Measurements from ENCODE around the gene WHAMM. TPM values are rescaled to one million over a fixed set of nuclear protein-coding genes. Genes with fewer than 3 reads are reported as not detected.
"Not testable (repeated sequence)": the region's sequence is repeated elsewhere in the genome, so short reads cannot be mapped to it uniquely, and the experiment has no call there.

WHAMM gene, protein sequence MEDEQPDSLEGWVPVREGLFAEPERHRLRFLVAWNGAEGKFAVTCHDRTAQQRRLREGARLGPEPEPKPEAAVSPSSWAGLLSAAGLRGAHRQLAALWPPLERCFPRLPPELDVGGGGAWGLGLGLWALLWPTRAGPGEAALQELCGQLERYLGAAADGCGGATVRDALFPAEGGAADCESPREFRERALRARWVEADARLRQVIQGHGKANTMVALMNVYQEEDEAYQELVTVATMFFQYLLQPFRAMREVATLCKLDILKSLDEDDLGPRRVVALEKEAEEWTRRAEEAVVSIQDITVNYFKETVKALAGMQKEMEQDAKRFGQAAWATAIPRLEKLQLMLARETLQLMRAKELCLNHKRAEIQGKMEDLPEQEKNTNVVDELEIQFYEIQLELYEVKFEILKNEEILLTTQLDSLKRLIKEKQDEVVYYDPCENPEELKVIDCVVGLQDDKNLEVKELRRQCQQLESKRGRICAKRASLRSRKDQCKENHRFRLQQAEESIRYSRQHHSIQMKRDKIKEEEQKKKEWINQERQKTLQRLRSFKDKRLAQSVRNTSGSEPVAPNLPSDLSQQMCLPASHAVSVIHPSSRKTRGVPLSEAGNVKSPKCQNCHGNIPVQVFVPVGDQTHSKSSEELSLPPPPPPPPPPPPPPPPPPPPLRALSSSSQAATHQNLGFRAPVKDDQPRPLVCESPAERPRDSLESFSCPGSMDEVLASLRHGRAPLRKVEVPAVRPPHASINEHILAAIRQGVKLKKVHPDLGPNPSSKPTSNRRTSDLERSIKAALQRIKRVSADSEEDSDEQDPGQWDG
- total RNA-seq (10 to 100 TPM in 1 of 2 donors, 1 to 10 TPM in 1; 9.8 to 11.0 TPM), polyA plus RNA-seq (ENCODE audit: insufficient read depth, low read depth, low replicate concordance) (5.3 TPM)
- long read RNA-seq, donor 1 = 0 reads
- long read RNA-seq, donor 2, full-length matches to known transcripts = 1 of 1 reads
- long read RNA-seq, donor 2, partial matches to known transcripts = 0 of 1 reads
- long read RNA-seq, donor 2, other reads (novel, unspliced or antisense) = 0 of 1 reads

DNA sequence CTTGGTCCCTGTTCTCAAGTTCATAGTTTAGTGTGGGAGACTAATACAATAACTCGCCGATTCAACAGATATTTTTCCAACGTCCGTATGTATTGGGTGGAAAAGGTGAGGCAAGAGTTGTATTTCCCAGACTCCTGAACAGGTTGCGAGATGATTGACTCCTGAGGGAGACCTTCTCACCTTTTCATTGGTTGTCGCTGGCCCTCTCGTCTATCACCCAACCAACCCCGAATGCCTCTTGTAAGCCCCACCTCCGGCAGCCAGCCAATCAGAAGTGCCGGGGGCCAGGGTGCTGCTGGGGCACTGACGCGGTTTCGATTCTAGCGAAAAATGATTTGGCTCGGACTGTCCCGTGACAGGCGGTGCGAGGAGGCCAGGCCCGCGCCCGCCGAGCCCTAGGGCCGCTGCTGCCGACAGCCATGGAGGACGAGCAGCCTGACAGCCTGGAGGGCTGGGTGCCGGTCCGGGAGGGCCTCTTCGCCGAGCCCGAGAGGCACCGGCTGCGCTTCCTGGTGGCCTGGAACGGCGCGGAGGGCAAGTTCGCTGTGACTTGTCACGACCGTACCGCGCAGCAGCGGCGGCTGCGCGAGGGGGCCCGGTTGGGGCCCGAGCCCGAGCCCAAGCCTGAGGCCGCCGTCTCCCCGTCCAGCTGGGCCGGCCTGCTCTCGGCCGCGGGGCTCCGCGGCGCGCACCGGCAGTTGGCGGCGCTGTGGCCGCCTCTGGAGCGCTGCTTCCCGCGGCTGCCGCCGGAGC is at the start of gene WHAMM:
Gene WHAMM, plus strand, starts transcription at position 321 of the 753 bp plus-strand sequence. Its CDS starts 99 bp downstream, at position 420.
- Histone ChIP-seq H3K27ac (peak within 1 kb of the TSS; percentile 97 to 100), H3K9me3 (no peaks in the 10 kb centered on the region), H3K4me1 (no peaks in the 10 kb centered on the region), H3K27me3 (no peaks in the 10 kb centered on the region), H3K4me3 (peak within 1 kb of the TSS; percentile 83 to 97), H3K36me3 (ENCODE audit: low read depth, missing control alignments) (no peaks in the 10 kb centered on the region)
- 0 to 3% methylated on average over 10 to 35 of the region's 67 CpGs for WGBS, 2 donors
- DNase-seq = peak; percentile 99
- peak; percentile 95 for TF ChIP-seq POLR2A (IDR thresholded peaks at IDR 0.05)
- TF ChIP-seq, protein P1, sequence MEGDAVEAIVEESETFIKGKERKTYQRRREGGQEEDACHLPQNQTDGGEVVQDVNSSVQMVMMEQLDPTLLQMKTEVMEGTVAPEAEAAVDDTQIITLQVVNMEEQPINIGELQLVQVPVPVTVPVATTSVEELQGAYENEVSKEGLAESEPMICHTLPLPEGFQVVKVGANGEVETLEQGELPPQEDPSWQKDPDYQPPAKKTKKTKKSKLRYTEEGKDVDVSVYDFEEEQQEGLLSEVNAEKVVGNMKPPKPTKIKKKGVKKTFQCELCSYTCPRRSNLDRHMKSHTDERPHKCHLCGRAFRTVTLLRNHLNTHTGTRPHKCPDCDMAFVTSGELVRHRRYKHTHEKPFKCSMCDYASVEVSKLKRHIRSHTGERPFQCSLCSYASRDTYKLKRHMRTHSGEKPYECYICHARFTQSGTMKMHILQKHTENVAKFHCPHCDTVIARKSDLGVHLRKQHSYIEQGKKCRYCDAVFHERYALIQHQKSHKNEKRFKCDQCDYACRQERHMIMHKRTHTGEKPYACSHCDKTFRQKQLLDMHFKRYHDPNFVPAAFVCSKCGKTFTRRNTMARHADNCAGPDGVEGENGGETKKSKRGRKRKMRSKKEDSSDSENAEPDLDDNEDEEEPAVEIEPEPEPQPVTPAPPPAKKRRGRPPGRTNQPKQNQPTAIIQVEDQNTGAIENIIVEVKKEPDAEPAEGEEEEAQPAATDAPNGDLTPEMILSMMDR (IDR thresholded peaks at IDR 0.05) = no peak
- intact Hi-C loops (cut with DNase I; ENCODE audit: low total_unique reads) = no loop called here

DNA sequence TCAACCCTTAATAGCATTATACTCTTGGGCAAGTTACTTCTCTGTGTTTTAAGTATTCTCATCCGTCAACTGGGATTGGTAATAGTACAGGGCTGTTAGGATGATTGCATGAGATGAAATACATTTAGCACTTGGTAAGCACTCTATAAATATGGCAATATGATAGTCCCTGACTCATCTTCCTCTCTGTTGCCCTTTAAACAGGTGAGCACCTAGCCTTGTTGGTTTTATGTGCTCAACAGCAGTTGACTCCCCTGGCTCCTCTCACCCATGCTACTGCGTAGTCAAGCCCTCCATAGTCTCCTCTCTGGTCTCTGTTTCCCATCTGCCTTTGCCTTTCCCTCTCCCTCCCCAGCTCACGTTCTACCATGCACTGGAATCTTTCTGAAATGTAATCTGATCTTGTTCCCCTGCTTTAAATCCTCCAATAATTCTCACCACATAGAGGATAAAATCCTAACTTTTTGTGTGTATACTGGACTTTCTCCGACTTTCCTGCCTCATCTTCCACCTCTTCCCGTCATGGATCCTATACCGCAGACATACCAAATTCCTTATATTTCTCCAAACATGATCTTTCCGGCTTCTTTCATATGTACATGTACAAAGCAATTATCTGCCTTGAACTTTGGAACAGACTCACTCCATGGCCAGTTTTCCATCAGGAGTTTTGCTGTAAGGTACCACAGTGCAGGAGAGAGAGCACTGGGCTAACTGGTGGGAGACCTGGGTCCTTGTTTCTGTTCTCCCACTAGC is 45.9 kb upstream of the WHAMM start:
- intact Hi-C loops (cut with DNase I; ENCODE audit: low total_unique reads) = no loop called here
- Histone ChIP-seq H3K9me3 (no peaks in the 10 kb centered on the region), H3K36me3 (ENCODE audit: low read depth, missing control alignments) (no peaks in the 10 kb centered on the region), H3K4me3 (no peak overlapping the region), H3K4me1 (no peaks in the 10 kb centered on the region), H3K27me3 (no peaks in the 10 kb centered on the region), H3K27ac (no peak overlapping the region)
- no peak for DNase-seq
- WGBS, 2 donors = 91 to 95% methylated on average over 7 of the region's 7 CpGs
- TF ChIP-seq POLR2A (IDR thresholded peaks at IDR 0.05) = no peak
- TF ChIP-seq, protein P1 (IDR thresholded peaks at IDR 0.05) = no peak

- Histone ChIP-seq H3K4me1 (no peaks in the 10 kb centered on the region), H3K27me3 (no peaks in the 10 kb centered on the region), H3K9me3 (no peaks in the 10 kb centered on the region), H3K36me3 (ENCODE audit: low read depth, missing control alignments) (no peaks in the 10 kb centered on the region), H3K27ac (no peak overlapping the region), H3K4me3 (no peak overlapping the region)
- WGBS, 2 donors = 86 to 97% methylated on average over 4 of the region's 4 CpGs
- TF ChIP-seq, protein P1 (IDR thresholded peaks at IDR 0.05) = no peak
- no peak for TF ChIP-seq POLR2A (IDR thresholded peaks at IDR 0.05)
- intact Hi-C loops (cut with DNase I; ENCODE audit: low total_unique reads) = no loop called here
- no peak for DNase-seq
Observed at GRCh38 chr15:82764117-82764490, 45.3 kb upstream of the WHAMM start.

DNA sequence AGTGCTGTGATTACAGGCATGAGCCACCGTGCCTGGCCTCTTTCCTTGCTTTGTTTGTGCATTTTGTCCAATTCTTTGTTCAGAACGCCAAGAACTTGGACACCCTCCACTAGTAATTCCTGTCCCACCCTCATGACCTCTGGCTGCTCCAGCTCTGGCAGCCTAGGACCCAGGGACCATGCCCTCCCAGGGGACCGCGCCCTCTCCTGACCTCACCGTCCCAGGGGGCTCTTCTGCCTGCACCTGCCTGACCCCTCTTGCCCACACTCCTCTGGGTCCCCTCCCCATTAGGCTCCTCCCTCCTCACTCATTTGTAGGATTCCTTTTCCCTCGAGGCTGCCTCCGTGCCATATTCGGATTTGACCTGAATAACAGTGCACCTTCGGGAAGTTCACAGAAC is 44.7 kb upstream of the WHAMM start:
- H3K27me3 ChIP-seq = no peaks in the 10 kb centered on the region
- WGBS, 2 donors = 72 to 83% methylated on average over 9 of the region's 9 CpGs
- no peaks in the 10 kb centered on the region for H3K36me3 ChIP-seq (ENCODE audit: low read depth, missing control alignments)
- no peak overlapping the region for H3K27ac ChIP-seq
- TF ChIP-seq, protein P1 (IDR thresholded peaks at IDR 0.05) = no peak
- TF ChIP-seq POLR2A (IDR thresholded peaks at IDR 0.05) = no peak
- no peak for DNase-seq
- H3K9me3 ChIP-seq = no peaks in the 10 kb centered on the region
- intact Hi-C loops (cut with DNase I; ENCODE audit: low total_unique reads) = no loop called here
- H3K4me1 ChIP-seq = no peaks in the 10 kb centered on the region
- H3K4me3 ChIP-seq = no peak overlapping the region

DNA sequence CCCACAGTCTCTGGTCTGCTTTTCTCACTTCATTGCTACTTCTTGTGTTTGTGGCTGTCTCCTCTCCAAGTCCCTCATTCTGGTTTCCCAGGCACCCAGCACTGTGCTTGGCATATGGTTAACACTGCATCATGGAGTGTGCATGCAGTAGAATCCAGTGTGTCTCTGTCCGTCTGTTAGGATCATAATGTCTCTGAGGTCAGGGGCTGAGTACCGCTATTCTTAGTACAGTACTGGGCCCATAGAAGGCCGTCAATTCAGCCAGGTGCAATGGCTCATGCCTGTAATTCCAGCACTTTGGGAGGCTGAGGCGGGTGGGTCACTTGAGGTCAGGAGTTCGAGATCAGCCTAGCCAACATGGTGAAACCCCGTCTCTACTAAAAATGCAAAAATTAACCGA is 43.2 kb upstream of the WHAMM start:
- intact Hi-C loops (cut with DNase I; ENCODE audit: low total_unique reads); H3K27ac ChIP-seq; H3K36me3 ChIP-seq (ENCODE audit: low read depth, missing control alignments); H3K9me3 ChIP-seq; H3K4me3 ChIP-seq; DNase-seq; H3K4me1 ChIP-seq; H3K27me3 ChIP-seq: not testable (repeated sequence)
- 86% methylated on average over 6 to 7 of the region's 7 CpGs for WGBS, 2 donors
